Thoracic aorta (tissue), 2 donors: ENCODE measurements around the gene MAS1L. TPM values are rescaled to one million over a fixed set of nuclear protein-coding genes. Genes with fewer than 3 reads are reported as not detected.
"Not testable (repeated sequence)": the region's sequence is repeated elsewhere in the genome, so short reads cannot be mapped to it uniquely, and the experiment has no call there.

Source experiments
- ATAC-seq: fragments of 150-250 bp; one replicate; pipeline ENCODE4 v1.8.0; 2017; ENCODE audit warnings: low read depth; ENCODE audit not compliant: insufficient number of reproducible peaks, low FRiP score
- DNase-seq: peaks from one replicate; pipeline ENCODE4 v3.0.0-alpha.2; 2020; ENCODE audit warnings: low spot score
- H3K27ac ChIP-seq, 2 donors: fragments of 200-600 bp; sonication (generic); 1 replicate in 1 of 2; 2 replicates in 1 of 2; pipeline ENCODE4 v1.5.1; 2016; ENCODE audit warnings: mild to moderate bottlenecking in 2 of 2, moderate library complexity in 2 of 2
- H3K27me3 ChIP-seq: fragments of 200-600 bp; sonication (generic); replicated peaks from 2 replicates; pipeline ENCODE4 v1.6.0; 2016; ENCODE audit warnings: mild to moderate bottlenecking; ENCODE audit not compliant: insufficient read depth
- H3K36me3 ChIP-seq: fragments of 200-600 bp; sonication (generic); one replicate; pipeline ENCODE4 v1.5.1; 2016
- H3K4me1 ChIP-seq, 2 donors: fragments of 200-600 bp; sonication (generic); 1 replicate in 1 of 2; 2 replicates in 1 of 2; pipeline versions ENCODE4 v1.5.1 to v1.6.0; 2016; ENCODE audit warnings: low read depth in 2 of 2, mild to moderate bottlenecking in 1 of 2; ENCODE audit not compliant: control insufficient read depth in 1 of 2
- H3K4me3 ChIP-seq: fragments of 200-600 bp; sonication (generic); 2 replicates; pipeline ENCODE4 v1.5.1; 2016; ENCODE audit warnings: mild to moderate bottlenecking
- H3K9me3 ChIP-seq: fragments of 200-600 bp; sonication (generic); 2 replicates; pipeline ENCODE4 v1.5.1; 2016
- CTCF ChIP-seq: fragments of 200-600 bp; sonication (generic); IDR thresholded peaks from one replicate; pipeline ENCODE4 v1.5.1; 2019; ENCODE audit warnings: antibody characterized with exemption
- total RNA-seq, 2 donors: library from RNA; depleted of rRNA; stranded (reverse); fragments of >200 nt; gene quantifications; one replicate each; pipeline versions ENCODE4 v1.1.0 to v1.2.3, GENCODE V29; 2016

The MAS1L gene
- total RNA-seq, 2 donors from 2014 or later = not detected

GRCh38 chr6:29451471-29452193 lies 36.1 kb downstream of the MAS1L start:
- Histone ChIP-seq H3K9me3 (no peaks in the 10 kb centered on the region), H3K27me3 (no peaks in the 10 kb centered on the region), H3K27ac (no peak overlapping the region), H3K4me1 (no peaks in the 10 kb centered on the region), H3K4me3 (no peak overlapping the region), H3K36me3 (no peaks in the 10 kb centered on the region)
- no peak for TF ChIP-seq CTCF
- ATAC-seq (no peak), DNase-seq (no peak)

GRCh38 chr6:29447670-29448069 lies 40.1 kb downstream of the MAS1L start:
- TF ChIP-seq CTCF = no peak
- no peak for DNase-seq

GRCh38 chr6:29444031-29444430 lies 43.7 kb downstream of the MAS1L start:
- DNase-seq, H3K4me1 ChIP-seq, ATAC-seq: not testable (repeated sequence)

More at GRCh38 chr6:29447670-29448069, 40.1 kb downstream of the MAS1L start:
- H3K27ac ChIP-seq = no peak overlapping the region
- no peaks in the 10 kb centered on the region for H3K9me3 ChIP-seq
- H3K36me3 ChIP-seq = no peaks in the 10 kb centered on the region
- no peaks in the 10 kb centered on the region for H3K4me1 ChIP-seq
- H3K4me3 ChIP-seq = no peak overlapping the region
- H3K27me3 ChIP-seq = no peaks in the 10 kb centered on the region
- no peak for ATAC-seq

GRCh38 chr6:29442719-29443118 lies 45.0 kb downstream of the MAS1L start:
- Histone ChIP-seq H3K27me3 (no peaks in the 10 kb centered on the region), H3K9me3 (no peaks in the 10 kb centered on the region), H3K4me1 (no peaks in the 10 kb centered on the region), H3K4me3 (no peak overlapping the region), H3K27ac (no peak overlapping the region), H3K36me3 (no peaks in the 10 kb centered on the region)
- no peak for ATAC-seq
- no peak for TF ChIP-seq CTCF
- DNase-seq = no peak

More at GRCh38 chr6:29444031-29444430, 43.7 kb downstream of the MAS1L start:
- not testable (repeated sequence) for H3K27me3 ChIP-seq, H3K4me3 ChIP-seq, H3K27ac ChIP-seq, H3K36me3 ChIP-seq, H3K9me3 ChIP-seq

GRCh38 chr6:29439006-29439405 lies 48.8 kb downstream of the MAS1L start, which contains the start of gene OR10C1:
Gene OR10C1 (plus strand): TSS chr6:29439306. CDS start chr6:29440016, 710 bp downstream.
- H3K27ac ChIP-seq = no peak within 1 kb of the TSS
- TF ChIP-seq CTCF = no peak
- H3K27me3 ChIP-seq = no peaks in the 10 kb centered on the region
- no peaks in the 10 kb centered on the region for H3K36me3 ChIP-seq
- H3K4me1 ChIP-seq = no peaks in the 10 kb centered on the region
- H3K4me3 ChIP-seq = no peak within 1 kb of the TSS
- no peak for DNase-seq
- ATAC-seq = no peak
- no peaks in the 10 kb centered on the region for H3K9me3 ChIP-seq

- not testable (repeated sequence) for DNase-seq, H3K4me1 ChIP-seq, H3K9me3 ChIP-seq, H3K36me3 ChIP-seq, ATAC-seq, H3K27ac ChIP-seq, H3K4me3 ChIP-seq, H3K27me3 ChIP-seq
Measured at GRCh38 chr6:29436730-29437129, 51.0 kb downstream of the MAS1L start.

Other genes starting within 250 kb of the MAS1L start
- not detected for gene OR14J1, start 186.3 kb downstream of the MAS1L start, total RNA-seq
- gene OR5V1, start 119.1 kb downstream of the MAS1L start, total RNA-seq = not detected
- not detected for gene OR12D3, start 112.7 kb downstream of the MAS1L start, total RNA-seq
- gene OR12D2, start 92.3 kb downstream of the MAS1L start, total RNA-seq = not detected
- gene OR12D1, start 73.0 kb downstream of the MAS1L start, total RNA-seq = not detected
- not detected for gene OR10C1, start 48.6 kb downstream of the MAS1L start, total RNA-seq
- gene OR11A1, start 30.9 kb downstream of the MAS1L start, total RNA-seq = not detected
- not detected for gene OR2H1, start 30.8 kb downstream of the MAS1L start, total RNA-seq
- not detected for gene UBD, start 71.8 kb upstream of the MAS1L start, total RNA-seq
- gene OR2H2, start 97.2 kb upstream of the MAS1L start, total RNA-seq = not detected
- gene GABBR1, start 145.2 kb upstream of the MAS1L start, total RNA-seq = 100 to 1,000 TPM in 1 of 2 donors, 10 to 100 TPM in 1; 63.2 to 112 TPM
- not detected for gene MOG, start 169.1 kb upstream of the MAS1L start, total RNA-seq
- 1 to 10 TPM in 1 of 2 donors, not detected in 1; 3.2 TPM for gene ZFP57, start 193.2 kb upstream of the MAS1L start, total RNA-seq
- 100 to 1,000 TPM in 1 of 2 donors, 10 to 100 TPM in 1; 94.2 to 117 TPM for gene HLA-F, start 235.5 kb upstream of the MAS1L start, total RNA-seq